ENCODE data around the gene MALAT1.
"Not testable (repeated sequence)": the region's sequence is repeated elsewhere in the genome, so short reads cannot be mapped to it uniquely, and the experiment has no call there.

DNA sequence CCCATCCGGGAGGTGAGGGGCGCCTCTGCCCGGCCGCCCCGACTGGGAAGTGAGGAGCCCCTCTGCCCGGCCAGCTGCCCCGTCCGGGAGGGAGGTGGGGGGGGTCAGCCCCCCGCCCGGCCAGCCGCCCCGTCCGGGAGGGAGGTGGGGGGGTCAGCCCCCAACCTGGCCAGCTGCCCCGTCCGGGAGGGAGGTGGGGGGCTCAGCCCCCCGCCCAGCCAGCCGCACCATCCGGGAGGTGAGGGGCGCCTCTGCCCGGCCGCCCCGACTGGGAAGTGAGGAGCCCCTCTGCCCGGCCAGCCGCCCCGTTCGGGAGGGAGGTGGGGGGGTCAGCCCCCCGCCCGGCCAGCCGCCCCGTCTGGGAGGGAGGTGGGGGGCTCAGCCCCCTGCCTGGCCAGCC is 47.5 kb upstream of the MALAT1 start:
- TF ChIP-seq CBFB (IDR thresholded peaks at IDR 0.05; ENCODE audit: low read depth); JUND (IDR thresholded peaks at IDR 0.05; ENCODE audit: low read depth, low read length); RFX5 (IDR thresholded peaks at IDR 0.05; ENCODE audit: low read depth, low read length): not testable (repeated sequence)
- TF ChIP-seq, protein P1, sequence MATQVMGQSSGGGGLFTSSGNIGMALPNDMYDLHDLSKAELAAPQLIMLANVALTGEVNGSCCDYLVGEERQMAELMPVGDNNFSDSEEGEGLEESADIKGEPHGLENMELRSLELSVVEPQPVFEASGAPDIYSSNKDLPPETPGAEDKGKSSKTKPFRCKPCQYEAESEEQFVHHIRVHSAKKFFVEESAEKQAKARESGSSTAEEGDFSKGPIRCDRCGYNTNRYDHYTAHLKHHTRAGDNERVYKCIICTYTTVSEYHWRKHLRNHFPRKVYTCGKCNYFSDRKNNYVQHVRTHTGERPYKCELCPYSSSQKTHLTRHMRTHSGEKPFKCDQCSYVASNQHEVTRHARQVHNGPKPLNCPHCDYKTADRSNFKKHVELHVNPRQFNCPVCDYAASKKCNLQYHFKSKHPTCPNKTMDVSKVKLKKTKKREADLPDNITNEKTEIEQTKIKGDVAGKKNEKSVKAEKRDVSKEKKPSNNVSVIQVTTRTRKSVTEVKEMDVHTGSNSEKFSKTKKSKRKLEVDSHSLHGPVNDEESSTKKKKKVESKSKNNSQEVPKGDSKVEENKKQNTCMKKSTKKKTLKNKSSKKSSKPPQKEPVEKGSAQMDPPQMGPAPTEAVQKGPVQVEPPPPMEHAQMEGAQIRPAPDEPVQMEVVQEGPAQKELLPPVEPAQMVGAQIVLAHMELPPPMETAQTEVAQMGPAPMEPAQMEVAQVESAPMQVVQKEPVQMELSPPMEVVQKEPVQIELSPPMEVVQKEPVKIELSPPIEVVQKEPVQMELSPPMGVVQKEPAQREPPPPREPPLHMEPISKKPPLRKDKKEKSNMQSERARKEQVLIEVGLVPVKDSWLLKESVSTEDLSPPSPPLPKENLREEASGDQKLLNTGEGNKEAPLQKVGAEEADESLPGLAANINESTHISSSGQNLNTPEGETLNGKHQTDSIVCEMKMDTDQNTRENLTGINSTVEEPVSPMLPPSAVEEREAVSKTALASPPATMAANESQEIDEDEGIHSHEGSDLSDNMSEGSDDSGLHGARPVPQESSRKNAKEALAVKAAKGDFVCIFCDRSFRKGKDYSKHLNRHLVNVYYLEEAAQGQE (IDR thresholded peaks at IDR 0.05; ENCODE audit: low read depth, low read length), result not testable (repeated sequence)
- TF ChIP-seq, protein P2, sequence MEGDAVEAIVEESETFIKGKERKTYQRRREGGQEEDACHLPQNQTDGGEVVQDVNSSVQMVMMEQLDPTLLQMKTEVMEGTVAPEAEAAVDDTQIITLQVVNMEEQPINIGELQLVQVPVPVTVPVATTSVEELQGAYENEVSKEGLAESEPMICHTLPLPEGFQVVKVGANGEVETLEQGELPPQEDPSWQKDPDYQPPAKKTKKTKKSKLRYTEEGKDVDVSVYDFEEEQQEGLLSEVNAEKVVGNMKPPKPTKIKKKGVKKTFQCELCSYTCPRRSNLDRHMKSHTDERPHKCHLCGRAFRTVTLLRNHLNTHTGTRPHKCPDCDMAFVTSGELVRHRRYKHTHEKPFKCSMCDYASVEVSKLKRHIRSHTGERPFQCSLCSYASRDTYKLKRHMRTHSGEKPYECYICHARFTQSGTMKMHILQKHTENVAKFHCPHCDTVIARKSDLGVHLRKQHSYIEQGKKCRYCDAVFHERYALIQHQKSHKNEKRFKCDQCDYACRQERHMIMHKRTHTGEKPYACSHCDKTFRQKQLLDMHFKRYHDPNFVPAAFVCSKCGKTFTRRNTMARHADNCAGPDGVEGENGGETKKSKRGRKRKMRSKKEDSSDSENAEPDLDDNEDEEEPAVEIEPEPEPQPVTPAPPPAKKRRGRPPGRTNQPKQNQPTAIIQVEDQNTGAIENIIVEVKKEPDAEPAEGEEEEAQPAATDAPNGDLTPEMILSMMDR (IDR thresholded peaks at IDR 0.05 in 2 of 3, conservative IDR thresholded peaks at IDR 0.05 in 1 of 3; ENCODE audit: control insufficient read depth in 2 of 3, extremely low read depth in 1 of 3, insufficient read depth in 1 of 3, low read depth in 3 of 3, low read length in 3 of 3), result not testable (repeated sequence)
- TF ChIP-seq, protein P3, sequence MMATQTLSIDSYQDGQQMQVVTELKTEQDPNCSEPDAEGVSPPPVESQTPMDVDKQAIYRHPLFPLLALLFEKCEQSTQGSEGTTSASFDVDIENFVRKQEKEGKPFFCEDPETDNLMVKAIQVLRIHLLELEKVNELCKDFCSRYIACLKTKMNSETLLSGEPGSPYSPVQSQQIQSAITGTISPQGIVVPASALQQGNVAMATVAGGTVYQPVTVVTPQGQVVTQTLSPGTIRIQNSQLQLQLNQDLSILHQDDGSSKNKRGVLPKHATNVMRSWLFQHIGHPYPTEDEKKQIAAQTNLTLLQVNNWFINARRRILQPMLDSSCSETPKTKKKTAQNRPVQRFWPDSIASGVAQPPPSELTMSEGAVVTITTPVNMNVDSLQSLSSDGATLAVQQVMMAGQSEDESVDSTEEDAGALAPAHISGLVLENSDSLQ (IDR thresholded peaks at IDR 0.05), result not testable (repeated sequence)

Data from GM12878 (cell line).